Stimulated activated CD4-positive, alpha-beta T cell treated with anti-CD3 and anti-CD28 coated beads, Interleukin-12 subunit alpha, Interleukin-12 subunit beta, amount 100 ng/mL, for 4 hours (primary cell): ENCODE measurements around the gene PTK7.
"Not testable (repeated sequence)": the region's sequence is repeated elsewhere in the genome, so short reads cannot be mapped to it uniquely, and the experiment has no call there.

Experiments
- DNase-seq: peaks from one replicate; pipeline ENCODE4 v3.0.0-alpha.2; 2020

PTK7 gene

DNA sequence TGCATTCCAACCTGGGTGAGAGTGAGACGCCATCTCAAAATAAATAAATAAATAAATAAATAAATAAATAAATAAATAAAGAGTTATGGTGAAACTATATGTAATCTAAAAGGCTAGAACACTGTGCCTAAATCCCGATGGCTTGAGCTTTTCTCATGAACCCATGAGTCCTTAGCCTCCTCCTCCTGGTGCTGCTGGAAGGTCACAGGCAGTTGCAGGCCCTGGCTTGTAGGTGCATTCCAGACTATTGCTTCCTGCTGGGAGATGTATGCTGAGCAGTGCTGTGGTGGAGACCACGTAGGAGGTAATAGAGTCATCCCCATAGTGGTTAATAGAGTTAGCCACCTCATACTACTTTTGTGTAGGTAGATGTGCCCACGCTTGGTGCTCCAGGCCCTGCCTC, 12.5 kb downstream of the PTK7 start:
- no peak for DNase-seq

- no peak for DNase-seq
Observed at GRCh38 chr6:43089467-43089866, 13.4 kb downstream of the PTK7 start.

DNA sequence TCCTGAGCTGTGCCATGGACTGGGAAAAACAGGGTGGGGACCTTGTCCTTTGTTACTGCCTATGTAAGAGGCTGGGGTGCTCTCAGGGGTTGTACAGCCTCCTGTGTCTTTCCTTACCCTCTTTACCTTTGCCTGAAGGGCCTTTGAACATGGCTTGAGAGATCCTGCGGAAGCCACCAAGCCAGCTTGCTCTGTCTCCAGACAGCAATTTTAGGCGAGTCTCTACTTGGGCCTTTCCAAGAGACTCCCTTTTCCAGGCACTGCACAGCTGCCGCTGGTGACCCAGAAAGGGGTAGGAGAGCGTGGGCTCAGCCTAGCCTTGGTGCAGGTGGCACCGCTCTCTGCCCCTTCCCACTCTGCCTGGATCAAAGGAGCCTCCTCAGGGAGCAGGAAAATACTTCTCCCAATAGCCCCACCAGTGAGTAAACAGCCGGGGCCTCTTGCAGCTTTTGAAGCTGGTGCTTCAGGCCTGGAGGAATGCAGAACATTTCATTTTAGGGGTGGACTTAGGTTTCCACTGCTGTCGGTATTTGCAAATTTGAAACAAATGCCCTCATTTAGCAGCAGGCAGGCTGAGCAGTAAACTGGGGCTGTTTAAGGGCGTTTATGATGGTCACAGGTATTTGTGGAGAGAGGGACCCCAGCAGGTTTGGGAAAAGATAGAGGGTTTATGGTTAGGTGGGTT, 13.9 kb downstream of the PTK7 start:
- DNase-seq: no peak

DNA sequence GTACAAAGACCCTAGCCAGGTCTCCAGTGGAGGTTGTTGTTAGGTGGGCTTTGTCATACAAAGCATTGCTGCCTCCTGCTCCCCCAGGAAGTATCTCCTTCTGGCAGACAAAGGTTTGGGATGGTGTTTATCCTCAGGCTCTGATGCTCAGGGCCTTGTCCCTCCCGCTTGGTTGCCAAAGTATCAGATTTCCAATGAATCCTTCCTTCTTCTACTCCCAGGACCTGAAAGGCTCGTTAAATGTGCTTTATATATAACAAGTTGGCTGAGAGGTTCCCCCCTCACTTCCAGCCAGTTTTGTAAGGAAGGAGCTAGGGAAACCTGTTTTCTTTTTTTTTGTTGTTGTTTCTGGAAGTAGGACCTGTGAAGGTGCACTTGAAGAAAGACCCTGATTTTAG, 14.4 kb downstream of the PTK7 start:
- DNase-seq: no peak

- no peak for DNase-seq
Observed at GRCh38 chr6:43091020-43091419, 14.9 kb downstream of the PTK7 start.

GRCh38 chr6:43091436-43091991, 15.4 kb downstream of the PTK7 start:
- no peak for DNase-seq

DNA sequence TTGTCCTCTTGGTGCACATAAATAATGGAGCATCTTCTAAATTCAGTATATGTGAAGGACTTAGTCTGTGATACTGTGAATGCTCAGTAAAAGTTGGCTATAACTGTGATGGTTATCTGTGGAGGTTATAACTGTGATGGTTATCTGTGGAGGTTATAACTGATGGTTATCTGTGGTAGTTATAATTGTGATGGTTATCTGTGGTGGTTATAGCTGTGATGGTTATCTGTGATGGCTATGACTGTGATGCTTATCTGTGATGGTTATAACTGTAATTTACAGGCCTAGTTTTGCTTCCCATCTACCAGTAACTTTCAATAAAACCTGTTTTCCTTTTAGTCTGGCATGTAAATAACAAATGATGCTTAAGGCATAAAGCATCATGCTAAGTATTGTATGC, 16.5 kb downstream of the PTK7 start:
- DNase-seq: no peak

DNA sequence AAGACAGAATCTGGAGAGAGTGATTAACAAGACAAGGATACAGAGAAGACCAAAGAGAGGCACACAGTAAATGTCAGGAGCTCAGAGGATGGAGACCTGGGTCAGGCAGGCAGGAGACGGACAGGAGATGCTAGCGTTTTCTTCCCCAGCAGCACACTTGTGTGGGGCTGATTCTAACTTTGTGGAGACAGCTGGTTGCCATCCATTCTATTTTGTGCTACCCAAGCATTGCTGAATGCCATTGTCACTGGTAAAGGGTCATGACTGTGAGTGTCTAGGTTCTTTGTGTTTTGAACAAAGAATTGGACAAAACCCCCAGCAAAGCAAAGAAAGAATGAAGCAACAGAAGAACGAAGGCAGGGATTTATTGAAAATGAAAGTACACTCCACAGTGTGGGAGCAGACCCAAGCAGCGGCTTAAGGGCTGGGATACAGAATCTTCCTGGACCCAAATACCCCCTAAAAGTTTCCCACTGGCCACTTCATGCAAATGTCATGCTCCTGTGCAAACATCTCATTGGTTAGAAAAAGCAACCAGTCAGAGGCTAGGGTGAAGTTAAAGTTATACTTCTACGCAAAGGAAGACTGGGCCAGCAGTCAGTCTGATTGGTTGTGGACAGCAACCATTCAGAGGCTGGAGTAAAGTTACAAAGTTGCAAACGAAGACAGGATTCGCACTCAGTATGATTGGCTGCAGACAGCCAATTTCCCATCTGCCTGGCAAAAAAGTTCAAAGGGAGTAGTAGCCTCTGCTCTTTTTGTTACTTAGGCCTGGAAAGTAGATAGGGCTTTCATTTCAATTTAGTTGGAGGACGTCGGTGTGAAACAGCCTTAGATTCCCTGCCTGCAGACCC, 17.5 kb downstream of the PTK7 start:
- no peak for DNase-seq

DNA sequence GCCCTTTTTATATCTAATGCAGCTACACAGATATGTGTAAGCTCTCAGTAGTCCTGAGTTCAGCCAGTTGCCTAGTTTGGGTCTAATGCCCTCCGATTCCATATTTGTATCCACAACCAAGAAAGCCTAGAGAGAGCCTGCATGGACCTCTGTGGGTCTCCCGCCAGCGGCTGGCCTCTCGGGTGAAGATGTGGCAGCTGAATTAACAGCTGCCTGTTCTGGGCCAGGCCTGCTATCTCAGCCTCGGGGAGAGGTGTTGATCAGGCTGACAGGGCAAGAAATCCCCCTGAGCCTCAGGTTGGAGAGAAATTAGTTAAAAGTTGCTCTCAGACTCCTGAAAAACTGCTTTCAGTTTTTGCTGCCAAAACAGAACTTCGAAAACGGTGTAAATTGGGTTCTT, 19.8 kb downstream of the PTK7 start:
- no peak for DNase-seq

DNA sequence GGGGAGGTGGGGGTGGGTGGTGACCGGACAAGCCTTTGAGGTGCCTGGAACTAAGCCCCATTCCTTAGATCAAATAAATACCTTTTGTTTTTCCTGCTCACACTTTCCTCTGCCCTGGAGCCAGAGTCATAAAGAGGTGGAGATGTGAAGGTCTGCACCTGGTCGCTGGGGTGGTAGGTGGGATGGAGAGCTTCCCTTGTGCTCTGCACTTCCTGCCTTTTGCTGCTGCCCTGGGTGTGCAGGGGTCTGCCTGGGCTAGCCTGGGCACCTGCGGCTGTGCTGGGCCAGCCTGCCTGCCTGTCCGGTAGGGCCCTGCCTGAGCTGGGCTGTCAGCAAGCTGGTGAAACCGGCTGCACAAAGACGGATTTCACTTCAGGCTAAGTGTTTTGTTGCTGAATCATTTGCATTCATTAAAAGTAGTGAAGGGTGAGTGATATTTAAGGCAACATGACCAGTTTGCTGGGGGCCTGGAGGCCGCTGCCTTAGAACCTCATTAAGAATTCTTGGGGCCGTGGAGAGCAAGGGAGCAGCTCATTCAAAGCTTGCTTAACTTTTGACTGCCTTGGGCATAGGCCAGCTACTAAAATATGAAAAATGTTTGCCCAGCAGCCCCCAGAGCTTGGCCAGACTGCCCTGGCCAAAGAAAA, 20.5 kb downstream of the PTK7 start:
- no peak for DNase-seq

DNA sequence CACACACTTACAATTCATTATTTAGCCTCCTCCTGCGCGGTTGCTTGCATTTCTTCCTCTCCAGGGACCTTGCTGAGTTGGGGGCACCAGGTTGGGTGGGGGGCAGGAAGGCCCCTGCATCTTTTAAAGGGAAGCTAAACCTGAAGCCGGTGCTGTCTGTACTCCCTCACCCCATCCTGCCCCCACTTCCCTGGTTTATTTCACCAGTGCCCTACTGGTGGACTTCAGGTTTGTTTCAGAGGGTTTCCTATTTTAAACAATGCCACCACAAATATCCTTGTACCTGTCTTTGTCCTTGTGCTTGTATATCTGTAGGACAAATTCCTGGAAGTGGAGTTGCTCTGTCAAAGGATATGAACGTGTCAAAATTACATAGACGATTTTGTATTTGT, 21.0 kb downstream of the PTK7 start:
- DNase-seq: no peak

DNA sequence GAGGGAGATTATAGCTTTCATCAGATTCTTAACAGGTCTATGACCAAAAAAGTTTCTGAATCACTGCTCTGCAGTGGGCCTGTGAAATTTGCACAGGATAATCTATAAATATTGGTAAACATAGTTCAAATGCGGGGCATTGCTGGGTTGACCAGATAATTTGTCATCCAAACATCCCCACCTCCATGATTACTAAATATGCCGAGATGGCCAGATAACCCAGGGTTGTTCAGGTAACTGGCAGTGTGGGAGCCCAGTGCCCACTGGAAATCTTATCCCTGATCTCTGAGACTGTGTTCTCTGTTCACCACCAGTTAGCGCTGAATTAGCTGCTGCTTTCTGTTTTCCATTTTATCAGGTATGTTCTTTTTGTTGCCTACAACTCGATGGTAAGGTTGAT, 21.4 kb downstream of the PTK7 start:
- no peak for DNase-seq

- DNase-seq: no peak
Observed at GRCh38 chr6:43101497-43101896, 25.4 kb downstream of the PTK7 start.

DNA sequence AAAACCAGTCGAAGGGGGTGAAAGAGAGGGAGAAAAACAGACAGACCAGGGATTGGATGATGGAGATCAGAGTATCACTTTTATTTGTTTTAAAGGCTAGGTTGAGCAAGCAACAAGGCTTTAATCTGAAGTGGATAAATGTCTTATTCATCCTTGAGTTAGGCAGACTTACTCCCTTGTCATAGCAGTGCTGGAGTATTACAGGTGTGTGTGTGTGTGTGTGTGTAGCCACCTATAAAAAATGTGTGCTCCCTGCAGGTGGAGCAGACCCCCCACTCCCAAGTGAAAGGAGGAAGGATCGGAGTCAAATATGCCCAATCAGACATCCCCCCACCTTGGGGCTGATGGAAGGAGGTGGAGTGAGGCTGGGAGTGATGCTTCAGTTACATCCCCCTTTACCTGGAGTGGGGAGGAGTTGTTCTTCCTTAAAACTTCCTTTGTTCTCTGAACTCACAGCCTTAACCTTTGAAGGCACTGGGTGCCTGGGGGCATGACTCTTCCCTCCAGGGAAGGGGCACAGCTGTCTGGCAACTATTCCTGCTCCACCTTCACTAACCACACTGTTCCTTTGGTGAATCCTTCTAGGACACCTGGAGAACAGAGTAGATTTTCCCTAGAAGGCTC, 27.3 kb downstream of the PTK7 start:
- DNase-seq: no peak

DNA sequence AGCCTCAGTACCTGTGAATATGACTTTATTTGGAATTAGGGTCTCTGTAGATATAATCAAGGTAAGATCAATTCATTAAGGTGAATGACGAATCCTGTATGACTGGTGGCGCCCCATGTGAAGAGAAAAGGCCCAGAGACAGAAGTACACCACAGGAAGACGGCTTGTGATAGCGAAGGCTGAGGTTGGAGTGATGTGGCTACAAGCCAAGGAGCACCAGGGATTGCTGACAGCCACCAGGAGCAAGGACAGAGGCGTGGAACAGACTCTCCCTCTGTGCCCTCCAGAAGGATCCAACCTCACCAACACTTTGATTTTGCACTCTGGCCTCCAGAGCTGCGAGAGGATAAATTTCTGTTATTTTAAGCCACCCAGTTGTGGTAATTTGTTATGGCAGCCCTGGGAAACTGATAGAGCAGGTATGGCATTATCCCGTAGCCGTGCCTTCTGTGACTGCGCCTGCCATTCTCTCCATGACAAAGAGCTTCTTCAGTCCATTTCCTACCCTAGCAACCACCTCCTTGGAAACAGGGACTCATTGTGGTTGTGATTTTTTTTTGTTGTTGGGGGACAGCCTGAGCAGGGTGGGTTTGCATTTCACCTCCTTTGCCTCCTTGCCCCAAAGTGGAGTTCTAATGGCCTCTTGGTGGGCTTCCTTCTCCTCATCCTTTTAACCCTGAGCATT, 29.6 kb downstream of the PTK7 start:
- no peak for DNase-seq

- DNase-seq: no peak
Observed at GRCh38 chr6:43107344-43108062, 31.4 kb downstream of the PTK7 start.

DNA sequence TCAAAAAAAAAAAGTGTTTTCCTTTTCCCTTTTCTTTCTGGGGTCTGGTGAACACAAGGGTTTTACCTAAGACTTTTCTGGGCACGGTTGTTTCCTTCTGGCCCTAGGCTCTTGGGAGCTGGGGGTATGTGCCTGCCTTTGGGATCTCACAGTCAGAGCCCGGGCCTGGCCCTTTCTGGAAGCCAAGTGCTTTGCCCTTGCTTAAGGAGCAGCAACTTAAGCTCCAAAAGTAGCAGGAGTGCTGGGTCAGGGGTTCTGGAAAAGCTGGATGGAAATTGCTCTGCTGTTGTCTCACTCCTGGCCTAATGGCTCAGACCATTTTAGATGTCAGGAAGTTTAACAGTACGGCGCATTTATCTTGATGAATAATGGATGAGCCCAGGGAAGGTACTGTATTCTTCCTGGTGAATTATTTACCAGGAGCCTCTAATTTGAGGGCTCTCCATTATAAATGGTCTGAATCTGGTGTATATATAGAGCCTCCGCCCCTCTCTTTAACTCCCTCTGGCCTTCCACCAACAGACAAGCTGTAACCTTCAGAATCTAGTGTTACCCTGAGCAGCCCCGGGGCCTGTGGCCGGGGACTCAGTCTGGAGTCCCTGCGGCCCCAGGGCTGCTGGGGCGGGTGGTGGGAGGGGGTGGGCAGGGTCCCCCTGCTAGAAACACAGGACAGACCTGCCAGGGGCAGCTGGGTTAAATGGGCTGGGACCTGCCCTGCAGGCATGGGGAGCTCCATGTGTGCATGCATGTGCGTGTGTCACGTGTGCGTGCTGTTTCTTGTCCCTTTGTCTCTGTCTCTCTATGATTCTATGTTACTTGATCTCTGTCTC, 37.5 kb downstream of the PTK7 start:
- DNase-seq: no peak

DNA sequence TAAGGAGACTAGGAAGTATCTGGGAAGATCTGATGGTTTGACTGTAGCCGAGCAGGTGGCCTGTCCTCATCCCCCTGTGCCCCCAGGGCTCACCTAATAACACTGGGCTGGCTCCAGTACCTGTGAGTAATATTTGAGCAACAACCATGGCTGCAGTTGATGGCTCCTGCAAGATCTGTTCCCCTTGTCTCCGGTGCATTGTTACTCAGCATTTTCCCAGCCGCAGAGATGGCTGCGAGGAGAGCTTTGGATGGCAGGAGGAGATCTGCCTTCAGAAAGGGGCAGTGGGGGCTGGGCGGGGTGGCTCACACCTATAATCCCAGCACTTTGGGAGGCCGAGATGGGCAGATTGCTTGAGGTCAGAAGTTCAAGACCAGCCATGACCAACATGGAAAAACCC, 39.3 kb downstream of the PTK7 start:
- no peak for DNase-seq

GRCh38 chr6:43117466-43117865, 41.4 kb downstream of the PTK7 start:
- DNase-seq: not testable (repeated sequence)

GRCh38 chr6:43119482-43119881, 43.4 kb downstream of the PTK7 start:
- DNase-seq: no peak
